ENCODE results near the gene FH. TPM values are rescaled to one million over a fixed set of nuclear protein-coding genes. Genes with fewer than 3 reads are reported as not detected.

Gene FH
- total RNA-seq, 2 experiments from 2014 or later: 95.2 to 95.6 TPM

DNA sequence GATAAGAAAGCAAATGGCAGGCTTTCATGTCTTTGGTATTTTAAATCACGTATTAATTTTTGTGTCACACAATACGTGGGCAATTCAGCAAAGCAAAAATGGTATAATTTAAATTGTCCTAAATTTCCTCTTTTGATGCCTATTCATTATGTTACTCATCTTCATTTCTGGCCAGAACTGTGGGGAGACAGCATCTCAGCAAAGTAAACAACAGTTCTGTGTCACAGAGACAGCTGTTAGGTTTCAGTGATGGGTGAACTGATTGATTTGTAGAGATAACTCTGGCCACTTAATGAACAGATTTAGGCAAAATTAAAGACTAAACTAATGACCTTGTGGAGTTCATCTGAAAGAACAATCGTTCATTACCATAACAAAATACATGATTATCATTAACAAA lies 49.2 kb downstream of the FH start:
- H3K27ac Mint-ChIP-seq: no peak overlapping the region
- POLR2A ChIA-PET: no interaction called here
- ATAC-seq (no peak), DNase-seq (no peak)
- TF ChIP-seq, protein P1, sequence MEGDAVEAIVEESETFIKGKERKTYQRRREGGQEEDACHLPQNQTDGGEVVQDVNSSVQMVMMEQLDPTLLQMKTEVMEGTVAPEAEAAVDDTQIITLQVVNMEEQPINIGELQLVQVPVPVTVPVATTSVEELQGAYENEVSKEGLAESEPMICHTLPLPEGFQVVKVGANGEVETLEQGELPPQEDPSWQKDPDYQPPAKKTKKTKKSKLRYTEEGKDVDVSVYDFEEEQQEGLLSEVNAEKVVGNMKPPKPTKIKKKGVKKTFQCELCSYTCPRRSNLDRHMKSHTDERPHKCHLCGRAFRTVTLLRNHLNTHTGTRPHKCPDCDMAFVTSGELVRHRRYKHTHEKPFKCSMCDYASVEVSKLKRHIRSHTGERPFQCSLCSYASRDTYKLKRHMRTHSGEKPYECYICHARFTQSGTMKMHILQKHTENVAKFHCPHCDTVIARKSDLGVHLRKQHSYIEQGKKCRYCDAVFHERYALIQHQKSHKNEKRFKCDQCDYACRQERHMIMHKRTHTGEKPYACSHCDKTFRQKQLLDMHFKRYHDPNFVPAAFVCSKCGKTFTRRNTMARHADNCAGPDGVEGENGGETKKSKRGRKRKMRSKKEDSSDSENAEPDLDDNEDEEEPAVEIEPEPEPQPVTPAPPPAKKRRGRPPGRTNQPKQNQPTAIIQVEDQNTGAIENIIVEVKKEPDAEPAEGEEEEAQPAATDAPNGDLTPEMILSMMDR (IDR thresholded peaks at IDR 0.05): no peak
- intact Hi-C loops (cut with micrococcal nuclease): no loop called here
- no peaks in the 10 kb centered on the region for H3K9me3 Mint-ChIP-seq
- H3K4me1 Mint-ChIP-seq (ENCODE audit: low read depth): no peaks in the 10 kb centered on the region
- peaks cover 2% of the 10 kb centered on the region for H3K27me3 Mint-ChIP-seq
- no peak overlapping the region for H3K4me3 Mint-ChIP-seq
- CTCF ChIA-PET: no interaction called here
- no peaks in the 10 kb centered on the region for H3K36me3 Mint-ChIP-seq (ENCODE audit: low read depth)

DNA sequence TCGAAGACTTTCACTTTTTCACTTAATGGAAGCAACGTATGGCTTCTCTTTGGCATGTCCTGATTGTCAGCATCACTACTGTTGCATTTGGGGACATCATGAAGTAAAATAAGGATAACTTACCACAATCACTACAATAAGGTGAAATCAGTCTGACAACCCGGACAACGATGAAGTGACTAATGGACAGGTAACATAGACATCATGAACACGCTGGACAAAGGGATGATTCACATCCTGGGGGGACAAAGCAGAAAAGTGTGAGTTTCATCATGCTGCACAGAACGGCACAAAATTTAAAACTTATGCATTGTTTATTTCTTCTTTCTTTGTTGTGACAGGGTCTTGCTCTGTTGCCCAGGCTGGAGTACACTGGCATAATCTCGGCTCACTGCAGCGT lies 53.9 kb downstream of the FH start:
- ChIA-PET CTCF (no interaction called here), POLR2A (no interaction called here)
- no peak overlapping the region for H3K27ac Mint-ChIP-seq
- H3K27me3 Mint-ChIP-seq: peaks cover 2% of the 10 kb centered on the region
- no peak for DNase-seq
- no peak overlapping the region for H3K4me3 Mint-ChIP-seq
- no peak for ATAC-seq
- intact Hi-C loops (cut with micrococcal nuclease): no loop called here
- no peaks in the 10 kb centered on the region for H3K4me1 Mint-ChIP-seq (ENCODE audit: low read depth)
- no peaks in the 10 kb centered on the region for H3K9me3 Mint-ChIP-seq
- H3K36me3 Mint-ChIP-seq (ENCODE audit: low read depth): no peaks in the 10 kb centered on the region
- TF ChIP-seq, protein P1 (IDR thresholded peaks at IDR 0.05): no peak

- POLR2A ChIA-PET: no interaction called here
- TF ChIP-seq, protein P1 (IDR thresholded peaks at IDR 0.05): no peak
- Mint-ChIP-seq H3K4me1 (ENCODE audit: low read depth) (no peaks in the 10 kb centered on the region), H3K36me3 (ENCODE audit: low read depth) (no peaks in the 10 kb centered on the region), H3K27me3 (peaks cover 2% of the 10 kb centered on the region), H3K9me3 (no peaks in the 10 kb centered on the region), H3K27ac (no peak overlapping the region), H3K4me3 (no peak overlapping the region)
- intact Hi-C loops (cut with micrococcal nuclease): no loop called here
- CTCF ChIA-PET: no interaction called here
- no peak for DNase-seq
- no peak for ATAC-seq
These were observed 54.6 kb downstream of the FH start for GRCh38 chr1:241464985-241465384.

GRCh38 chr1:241462391-241462790 lies 57.2 kb downstream of the FH start:
- Mint-ChIP-seq H3K27me3 (peaks cover 8% of the 10 kb centered on the region), H3K4me1 (ENCODE audit: low read depth) (no peaks in the 10 kb centered on the region), H3K36me3 (ENCODE audit: low read depth) (no peaks in the 10 kb centered on the region), H3K27ac (no peak overlapping the region), H3K9me3 (no peaks in the 10 kb centered on the region), H3K4me3 (no peak overlapping the region)
- ATAC-seq: no peak
- no peak for DNase-seq
- POLR2A ChIA-PET: no interaction called here
- CTCF ChIA-PET: no interaction called here
- TF ChIP-seq, protein P1 (IDR thresholded peaks at IDR 0.05): no peak
- intact Hi-C loops (cut with micrococcal nuclease): no loop called here

DNA sequence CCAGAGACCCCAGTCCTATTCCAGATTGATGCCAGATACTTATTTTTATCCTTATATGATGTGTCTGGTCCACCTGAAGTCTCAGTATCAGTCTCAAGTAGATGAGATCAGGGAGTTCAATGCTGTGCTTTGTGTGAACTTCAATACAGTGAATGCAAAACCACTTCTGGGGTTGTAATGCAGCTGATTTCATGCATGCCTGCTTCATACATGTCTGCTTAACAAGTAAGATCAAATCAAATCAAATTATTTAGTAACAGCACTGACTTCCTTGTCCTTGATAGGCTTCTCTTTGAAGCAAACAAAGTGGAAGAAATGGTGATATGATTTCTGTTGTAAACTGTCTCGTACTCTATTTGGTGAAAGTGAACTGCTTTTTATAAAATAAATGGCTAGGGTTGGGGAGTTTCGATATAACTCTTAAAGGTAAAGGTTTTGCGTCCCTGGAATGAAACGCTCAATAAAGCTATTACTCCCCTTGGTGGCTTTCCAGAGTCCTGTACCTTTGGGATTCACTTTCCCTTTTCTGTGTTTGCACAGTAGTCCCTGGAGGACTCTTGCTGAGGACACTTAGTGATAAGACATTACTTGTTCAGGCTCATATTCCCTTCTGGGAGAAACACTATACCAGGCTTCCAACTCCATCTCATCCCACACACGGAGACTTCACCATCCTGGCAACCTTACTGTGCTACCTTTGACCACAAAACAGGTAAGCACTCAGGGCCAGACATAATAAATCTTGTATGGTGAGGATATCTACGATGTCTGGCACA lies 59.3 kb downstream of the FH start:
- H3K4me3 Mint-ChIP-seq: no peak overlapping the region
- intact Hi-C loops (cut with micrococcal nuclease): no loop called here
- TF ChIP-seq, protein P1 (IDR thresholded peaks at IDR 0.05): no peak
- ChIA-PET POLR2A (no interaction called here), CTCF (no interaction called here)
- H3K27me3 Mint-ChIP-seq: peaks cover 6% of the 10 kb centered on the region
- H3K4me1 Mint-ChIP-seq (ENCODE audit: low read depth): no peaks in the 10 kb centered on the region
- ATAC-seq: no peak
- no peak overlapping the region for H3K27ac Mint-ChIP-seq
- H3K36me3 Mint-ChIP-seq (ENCODE audit: low read depth): no peaks in the 10 kb centered on the region
- H3K9me3 Mint-ChIP-seq: no peaks in the 10 kb centered on the region
- no peak for DNase-seq
